ENCODE data around the gene KLHDC3. TPM values are rescaled to one million over a fixed set of nuclear protein-coding genes. Genes with fewer than 3 reads are reported as not detected.
A peak's percentile ranks its signal among the peaks of the same experiment; 100 is the strongest.
"Not testable (repeated sequence)": the region's sequence is repeated elsewhere in the genome, so short reads cannot be mapped to it uniquely, and the experiment has no call there.

KLHDC3 gene
- total RNA-seq, 2 experiments from 2014 or later, result 64.6 to 68.7 TPM

- no peak overlapping the region for H3K4me3 Mint-ChIP-seq
- DNase-seq, result no peak
- H3K36me3 Mint-ChIP-seq (ENCODE audit: low read depth), result peaks cover 47% of the 10 kb centered on the region
- ChIA-PET CTCF (no interaction called here), POLR2A (interaction anchor here (0.8 to 1.2 kb wide), 3 partner anchors 10 to 392 kb away, joined by 3 to 4 read pairs (median 3); partner anchors contain the start of gene ABCC10)
- no peak overlapping the region for H3K27ac Mint-ChIP-seq
- H3K4me1 Mint-ChIP-seq, result peaks cover 5% of the 10 kb centered on the region
- no peaks in the 10 kb centered on the region for H3K27me3 Mint-ChIP-seq
- no peaks in the 10 kb centered on the region for H3K9me3 Mint-ChIP-seq
Observed at GRCh38 chr6:43035495-43036194, 21.6 kb downstream of the KLHDC3 start.

- Mint-ChIP-seq H3K4me3 (no peak overlapping the region), H3K27me3 (no peaks in the 10 kb centered on the region), H3K9me3 (no peaks in the 10 kb centered on the region), H3K36me3 (ENCODE audit: low read depth) (peaks cover 42% of the 10 kb centered on the region), H3K4me1 (peaks cover 5% of the 10 kb centered on the region), H3K27ac (no peak overlapping the region)
- POLR2A ChIA-PET, result no interaction called here
- CTCF ChIA-PET, result no interaction called here
- DNase-seq, result no peak
Observed at GRCh38 chr6:43036712-43037111, 22.7 kb downstream of the KLHDC3 start.

- ChIA-PET POLR2A (no interaction called here), CTCF (no interaction called here)
- Mint-ChIP-seq H3K4me3 (no peak overlapping the region), H3K9me3 (no peaks in the 10 kb centered on the region), H3K27ac (no peak overlapping the region), H3K27me3 (no peaks in the 10 kb centered on the region), H3K36me3 (ENCODE audit: low read depth) (peaks cover 41% of the 10 kb centered on the region), H3K4me1 (peaks cover 3% of the 10 kb centered on the region)
- no peak for DNase-seq
Observed at GRCh38 chr6:43037197-43037596, 23.1 kb downstream of the KLHDC3 start.

GRCh38 chr6:43037706-43038105 lies 23.7 kb downstream of the KLHDC3 start:
- Mint-ChIP-seq H3K4me1 (peaks cover 3% of the 10 kb centered on the region), H3K9me3 (no peaks in the 10 kb centered on the region), H3K36me3 (ENCODE audit: low read depth) (peaks cover 44% of the 10 kb centered on the region), H3K4me3 (no peak overlapping the region), H3K27ac (no peak overlapping the region), H3K27me3 (no peaks in the 10 kb centered on the region)
- CTCF ChIA-PET, result no interaction called here
- no peak for DNase-seq
- POLR2A ChIA-PET, result no interaction called here

GRCh38 chr6:43038727-43039126 lies 24.7 kb downstream of the KLHDC3 start:
- H3K36me3 Mint-ChIP-seq (ENCODE audit: low read depth), result peaks cover 40% of the 10 kb centered on the region
- CTCF ChIA-PET, result interaction anchor here (0.6 kb wide), 1 partner anchor 23 kb away, joined by 5 read pairs; no protein-coding TSS in a partner anchor
- POLR2A ChIA-PET, result no interaction called here

GRCh38 chr6:43040542-43041257 lies 26.7 kb downstream of the KLHDC3 start:
- Mint-ChIP-seq H3K27ac (no peak overlapping the region), H3K36me3 (ENCODE audit: low read depth) (peaks cover 32% of the 10 kb centered on the region), H3K4me1 (no peaks in the 10 kb centered on the region), H3K9me3 (no peaks in the 10 kb centered on the region), H3K4me3 (no peak overlapping the region), H3K27me3 (no peaks in the 10 kb centered on the region)
- DNase-seq, result no peak
- ChIA-PET CTCF (no interaction called here), POLR2A (interaction anchor here (0.9 to 1.0 kb wide), 2 partner anchors 9 to 13 kb away, joined by 3 read pairs; partner anchors contain the start of gene CUL7)

More at GRCh38 chr6:43038727-43039126, 24.7 kb downstream of the KLHDC3 start:
- Mint-ChIP-seq H3K27ac (peak overlapping the region; percentile 35), H3K4me3 (no peak overlapping the region), H3K27me3 (no peaks in the 10 kb centered on the region), H3K9me3 (no peaks in the 10 kb centered on the region), H3K4me1 (no peaks in the 10 kb centered on the region)
- DNase-seq, result no peak

- H3K27ac Mint-ChIP-seq, CTCF ChIA-PET, DNase-seq, H3K9me3 Mint-ChIP-seq, H3K27me3 Mint-ChIP-seq, POLR2A ChIA-PET, H3K4me3 Mint-ChIP-seq, H3K4me1 Mint-ChIP-seq: not testable (repeated sequence)
- peaks cover 37% of the 10 kb centered on the region for H3K36me3 Mint-ChIP-seq (ENCODE audit: low read depth)
Observed at GRCh38 chr6:43041475-43041874, 27.4 kb downstream of the KLHDC3 start.

- no peak for DNase-seq
- Mint-ChIP-seq H3K27me3 (no peaks in the 10 kb centered on the region), H3K9me3 (no peaks in the 10 kb centered on the region), H3K36me3 (ENCODE audit: low read depth) (peaks cover 30% of the 10 kb centered on the region), H3K4me1 (no peaks in the 10 kb centered on the region), H3K27ac (no peak overlapping the region), H3K4me3 (no peak overlapping the region)
- POLR2A ChIA-PET, result interaction anchor here (0.8 kb wide), 1 partner anchor 10 kb away, joined by 4 read pairs; the partner anchor contains the start of gene CUL7
- CTCF ChIA-PET, result no interaction called here
Observed at GRCh38 chr6:43043310-43043709, 29.3 kb downstream of the KLHDC3 start.

GRCh38 chr6:43045371-43045930 lies 31.4 kb downstream of the KLHDC3 start:
- DNase-seq, result no peak
- H3K4me1 Mint-ChIP-seq, result peaks cover 3% of the 10 kb centered on the region
- H3K4me3 Mint-ChIP-seq, result no peak overlapping the region
- H3K27ac Mint-ChIP-seq, result no peak overlapping the region
- CTCF ChIA-PET, result no interaction called here
- peaks cover 30% of the 10 kb centered on the region for H3K36me3 Mint-ChIP-seq (ENCODE audit: low read depth)
- POLR2A ChIA-PET, result interaction anchor here (0.8 to 1.2 kb wide), 4 partner anchors 8 to 31 kb away, joined by 3 read pairs; partner anchors contain the start of genes CUL7 and KLHDC3
- H3K9me3 Mint-ChIP-seq, result no peaks in the 10 kb centered on the region
- no peaks in the 10 kb centered on the region for H3K27me3 Mint-ChIP-seq

- Mint-ChIP-seq H3K27me3 (no peaks in the 10 kb centered on the region), H3K36me3 (ENCODE audit: low read depth) (peaks cover 38% of the 10 kb centered on the region), H3K9me3 (no peaks in the 10 kb centered on the region), H3K27ac (no peak overlapping the region), H3K4me3 (no peak overlapping the region), H3K4me1 (peaks cover 25% of the 10 kb centered on the region)
- CTCF ChIA-PET, result interaction anchor here (1.1 kb wide), 1 partner anchor 34 kb away, joined by 4 read pairs; the partner anchor contains the start of genes KLHDC3 and MEA1
- POLR2A ChIA-PET, result no interaction called here
- DNase-seq, result no peak
Observed at GRCh38 chr6:43047998-43048397, 33.9 kb downstream of the KLHDC3 start.

- ChIA-PET POLR2A (interaction anchor here (2.5 to 4.4 kb wide), 2 partner anchors 8 to 30 kb away, joined by 15 to 27 read pairs; partner anchors contain the start of genes KLC4, MRPL2 and RRP36), CTCF (no interaction called here)
- no peaks in the 10 kb centered on the region for H3K9me3 Mint-ChIP-seq
- no peak for DNase-seq
- H3K4me3 Mint-ChIP-seq, result no peak overlapping the region
- H3K27me3 Mint-ChIP-seq, result no peaks in the 10 kb centered on the region
- H3K4me1 Mint-ChIP-seq, result peaks cover 37% of the 10 kb centered on the region
- peak overlapping the region; percentile 26 for H3K27ac Mint-ChIP-seq
- peaks cover 49% of the 10 kb centered on the region for H3K36me3 Mint-ChIP-seq (ENCODE audit: low read depth)
Observed at GRCh38 chr6:43050981-43051380, 36.9 kb downstream of the KLHDC3 start.

GRCh38 chr6:43052225-43052841 lies 38.3 kb downstream of the KLHDC3 start:
- peaks cover 41% of the 10 kb centered on the region for H3K4me1 Mint-ChIP-seq
- H3K27me3 Mint-ChIP-seq, result no peaks in the 10 kb centered on the region
- CTCF ChIA-PET, result interaction anchor here (1.2 kb wide), 1 partner anchor 18 kb away, joined by 4 read pairs; no protein-coding TSS in a partner anchor
- no peak for DNase-seq
- peaks cover 49% of the 10 kb centered on the region for H3K36me3 Mint-ChIP-seq (ENCODE audit: low read depth)
- H3K4me3 Mint-ChIP-seq, result peak overlapping the region; percentile 96
- H3K27ac Mint-ChIP-seq, result peak overlapping the region; percentile 93
- POLR2A ChIA-PET, result interaction anchor here (1.4 to 4.4 kb wide), 4 partner anchors 11 to 122 kb away, joined by 4 to 27 read pairs (median 8); partner anchors contain the start of genes PEX6 and RRP36
- no peaks in the 10 kb centered on the region for H3K9me3 Mint-ChIP-seq

Measured in activated CD4-positive, alpha-beta memory T cell treated with anti-CD3 and anti-CD28 coated beads, Interleukin-2, amount 10 ng/mL, durations not matched to agents 7 days and 5 days (primary cell).